Calu3 (cell line): Measurements from ENCODE around the gene IL22RA1. TPM values are rescaled to one million over a fixed set of nuclear protein-coding genes. Genes with fewer than 3 reads are reported as not detected.

Experiments used
- BruUV-seq: library from RNA; stranded (reverse); fragments of 400-500 nt; replicated peaks from 2 replicates; lab custom pipeline; 2021; lab: Mats Ljungman, UMichigan
- CTCF ChIA-PET: fragments of 300-600 bp; sonication (Branson Sonifier 250); formaldehyde crosslinking; loops from one replicate; lab custom pipeline; 2022; ENCODE audit warnings: antibody characterized with exemption; lab: Charles Lee
- DNase-seq: peaks from one replicate; pipeline ENCODE4 v3.0.0; 2022
- H3K27ac Mint-ChIP-seq: one replicate; pipeline ENCODE4 v1.8.0; 2022; ENCODE audit warnings: mixed read lengths; ENCODE audit not compliant: unreplicated experiment
- H3K27me3 Mint-ChIP-seq: one replicate; pipeline ENCODE4 v1.8.0; 2022; ENCODE audit warnings: mixed read lengths; ENCODE audit not compliant: unreplicated experiment
- H3K36me3 Mint-ChIP-seq: one replicate; pipeline ENCODE4 v1.8.0; 2022; ENCODE audit warnings: mild to moderate bottlenecking, moderate library complexity, mixed read lengths; ENCODE audit not compliant: insufficient read depth, unreplicated experiment
- H3K4me1 Mint-ChIP-seq: one replicate; pipeline ENCODE4 v1.8.0; 2022; ENCODE audit warnings: mild to moderate bottlenecking, low read depth, mixed read lengths; ENCODE audit not compliant: unreplicated experiment
- H3K4me3 Mint-ChIP-seq: one replicate; pipeline ENCODE4 v1.8.0; 2022; ENCODE audit warnings: mild to moderate bottlenecking, low read depth, moderate library complexity, mixed read lengths; ENCODE audit not compliant: unreplicated experiment
- H3K9me3 Mint-ChIP-seq: one replicate; pipeline ENCODE4 v1.8.0; 2022; ENCODE audit warnings: low read depth, mixed read lengths; ENCODE audit not compliant: unreplicated experiment
- intact Hi-C: fragments of 100-400 bp; cut with micrococcal nuclease; formaldehyde crosslinking; loops from one replicate; pipeline ENCODE4 v1.10.0; 2022; ENCODE audit not compliant: unreplicated experiment
- total RNA-seq: library from RNA; stranded (reverse); gene quantifications from 2 replicates; pipeline ENCODE4 v1.2.3, GENCODE V29; 2022
- TF ChIP-seq, protein P1 (sequence below): fragments of 200-600 bp; IDR thresholded peaks from one replicate; pipeline ENCODE4 v1.8.0; 2022; ENCODE audit warnings: antibody characterized with exemption; ENCODE audit not compliant: unreplicated experiment

The IL22RA1 gene
- total RNA-seq, 1 experiment from 2014 or later = 1.3 TPM

- CTCF ChIA-PET = no interaction called here
- no TSS peak for BruUV-seq
- Mint-ChIP-seq H3K36me3 (peaks cover 5% of the 10 kb centered on the region), H3K4me1 (no peaks in the 10 kb centered on the region), H3K4me3 (no peak overlapping the region), H3K27me3 (no peaks in the 10 kb centered on the region), H3K9me3 (no peaks in the 10 kb centered on the region), H3K27ac (no peak overlapping the region)
- no peak for DNase-seq
- TF ChIP-seq, protein P1, sequence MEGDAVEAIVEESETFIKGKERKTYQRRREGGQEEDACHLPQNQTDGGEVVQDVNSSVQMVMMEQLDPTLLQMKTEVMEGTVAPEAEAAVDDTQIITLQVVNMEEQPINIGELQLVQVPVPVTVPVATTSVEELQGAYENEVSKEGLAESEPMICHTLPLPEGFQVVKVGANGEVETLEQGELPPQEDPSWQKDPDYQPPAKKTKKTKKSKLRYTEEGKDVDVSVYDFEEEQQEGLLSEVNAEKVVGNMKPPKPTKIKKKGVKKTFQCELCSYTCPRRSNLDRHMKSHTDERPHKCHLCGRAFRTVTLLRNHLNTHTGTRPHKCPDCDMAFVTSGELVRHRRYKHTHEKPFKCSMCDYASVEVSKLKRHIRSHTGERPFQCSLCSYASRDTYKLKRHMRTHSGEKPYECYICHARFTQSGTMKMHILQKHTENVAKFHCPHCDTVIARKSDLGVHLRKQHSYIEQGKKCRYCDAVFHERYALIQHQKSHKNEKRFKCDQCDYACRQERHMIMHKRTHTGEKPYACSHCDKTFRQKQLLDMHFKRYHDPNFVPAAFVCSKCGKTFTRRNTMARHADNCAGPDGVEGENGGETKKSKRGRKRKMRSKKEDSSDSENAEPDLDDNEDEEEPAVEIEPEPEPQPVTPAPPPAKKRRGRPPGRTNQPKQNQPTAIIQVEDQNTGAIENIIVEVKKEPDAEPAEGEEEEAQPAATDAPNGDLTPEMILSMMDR = no peak
- intact Hi-C loops = no loop called here
Observed at GRCh38 chr1:24167008-24167407, 24.1 kb upstream of the IL22RA1 start.

DNA sequence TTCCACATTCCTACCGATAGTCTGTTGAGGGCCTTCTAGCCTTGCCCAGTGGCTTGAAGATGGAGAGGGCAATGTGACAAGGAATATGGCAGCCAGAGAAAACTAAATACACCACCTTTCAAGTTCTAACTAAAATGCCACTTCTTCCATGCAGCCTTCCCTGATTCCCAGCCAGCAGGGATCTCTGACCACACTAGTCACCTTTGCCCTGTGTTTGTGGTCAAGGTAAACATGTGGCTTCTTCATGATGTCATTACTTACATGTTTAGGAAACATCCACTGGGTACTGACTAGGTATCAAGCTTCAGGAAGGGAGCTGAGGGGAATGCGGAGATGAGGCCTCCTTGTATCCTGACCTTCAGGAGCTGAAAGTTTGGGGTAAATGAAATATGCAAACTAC, 22.6 kb upstream of the IL22RA1 start:
- Mint-ChIP-seq H3K36me3 (peaks cover 5% of the 10 kb centered on the region), H3K4me3 (no peak overlapping the region), H3K27me3 (no peaks in the 10 kb centered on the region), H3K27ac (no peak overlapping the region), H3K9me3 (no peaks in the 10 kb centered on the region), H3K4me1 (no peaks in the 10 kb centered on the region)
- TF ChIP-seq, protein P1 = no peak
- CTCF ChIA-PET = no interaction called here
- no peak for DNase-seq
- intact Hi-C loops = no loop called here
- no TSS peak for BruUV-seq

- DNase-seq = no peak
- Mint-ChIP-seq H3K4me3 (no peak overlapping the region), H3K9me3 (no peaks in the 10 kb centered on the region), H3K27me3 (no peaks in the 10 kb centered on the region), H3K4me1 (no peaks in the 10 kb centered on the region), H3K36me3 (peaks cover 5% of the 10 kb centered on the region), H3K27ac (no peak overlapping the region)
- TF ChIP-seq, protein P1 = no peak
- CTCF ChIA-PET = no interaction called here
- intact Hi-C loops = no loop called here
- no TSS peak for BruUV-seq
Observed at GRCh38 chr1:24164004-24164403, 21.1 kb upstream of the IL22RA1 start.

- H3K4me3 Mint-ChIP-seq = no peak overlapping the region
Observed at GRCh38 chr1:24162201-24162600, 19.3 kb upstream of the IL22RA1 start.

More at GRCh38 chr1:24162201-24162600, 19.3 kb upstream of the IL22RA1 start:
- CTCF ChIA-PET = interaction anchor here (1.0 kb wide), 1 partner anchor 9 kb away, joined by 3 read pairs; no protein-coding TSS in a partner anchor
- DNase-seq = no peak
- H3K36me3 Mint-ChIP-seq = peaks cover 5% of the 10 kb centered on the region
- intact Hi-C loops = no loop called here
- H3K27me3 Mint-ChIP-seq = no peaks in the 10 kb centered on the region
- BruUV-seq = no TSS peak
- H3K27ac Mint-ChIP-seq = no peak overlapping the region
- no peaks in the 10 kb centered on the region for H3K9me3 Mint-ChIP-seq
- TF ChIP-seq, protein P1 = no peak
- H3K4me1 Mint-ChIP-seq = no peaks in the 10 kb centered on the region
